CMK (cell line): ENCODE results near the gene PTGFR.

Experiments used
- DNase-seq: peaks from one replicate; pipeline ENCODE4 v3.0.0-alpha.2; 2010; ENCODE audit warnings: low read depth

Gene PTGFR

GRCh38 chr1:78520216-78520615 lies 29.4 kb downstream of the PTGFR start:
- no peak for DNase-seq

GRCh38 chr1:78520843-78521242 lies 30.1 kb downstream of the PTGFR start:
- no peak for DNase-seq

GRCh38 chr1:78522136-78522535 lies 31.4 kb downstream of the PTGFR start:
- no peak for DNase-seq

GRCh38 chr1:78526496-78526895 lies 35.7 kb downstream of the PTGFR start:
- DNase-seq = no peak

- DNase-seq = no peak
Measured at GRCh38 chr1:78527706-78528105, 36.9 kb downstream of the PTGFR start.

- no peak for DNase-seq
Measured at GRCh38 chr1:78533527-78533926, 42.8 kb downstream of the PTGFR start.

- no peak for DNase-seq
Measured at GRCh38 chr1:78535286-78535685, 44.5 kb downstream of the PTGFR start.

GRCh38 chr1:78536427-78536826 lies 45.7 kb downstream of the PTGFR start:
- DNase-seq = no peak

GRCh38 chr1:78540048-78540447 lies 49.3 kb downstream of the PTGFR start:
- no peak for DNase-seq

- no peak for DNase-seq
Measured at GRCh38 chr1:78541479-78541878, 50.7 kb downstream of the PTGFR start.

- no peak for DNase-seq
Measured at GRCh38 chr1:78543941-78544643, 53.3 kb downstream of the PTGFR start.

GRCh38 chr1:78547081-78547480 lies 56.3 kb downstream of the PTGFR start:
- no peak for DNase-seq

- no peak for DNase-seq
Measured at GRCh38 chr1:78549331-78549730, 58.6 kb downstream of the PTGFR start.

- no peak for DNase-seq
Measured at GRCh38 chr1:78549891-78550290, 59.1 kb downstream of the PTGFR start.

- DNase-seq = no peak
Measured at GRCh38 chr1:78553859-78554258, 63.1 kb downstream of the PTGFR start.

- no peak for DNase-seq
Measured at GRCh38 chr1:78554840-78555239, 64.1 kb downstream of the PTGFR start.

- DNase-seq = no peak
Measured at GRCh38 chr1:78559680-78560079, 68.9 kb downstream of the PTGFR start.

GRCh38 chr1:78560811-78561210 lies 70.0 kb downstream of the PTGFR start:
- no peak for DNase-seq

- DNase-seq = no peak
Measured at GRCh38 chr1:78561856-78562255, 71.1 kb downstream of the PTGFR start.

- no peak for DNase-seq
Measured at GRCh38 chr1:78565393-78565792, 74.6 kb downstream of the PTGFR start.

GRCh38 chr1:78570539-78570938 lies 79.8 kb downstream of the PTGFR start:
- no peak for DNase-seq

- no peak for DNase-seq
Measured at GRCh38 chr1:78577257-78578100, 86.7 kb downstream of the PTGFR start.

GRCh38 chr1:78586572-78586971 lies 95.8 kb downstream of the PTGFR start:
- no peak for DNase-seq

- DNase-seq = no peak
Measured at GRCh38 chr1:78587211-78587610, 96.4 kb downstream of the PTGFR start.
